Measurements from ENCODE around the gene HS6ST1. TPM values are rescaled to one million over a fixed set of nuclear protein-coding genes. Genes with fewer than 3 reads are reported as not detected.

HS6ST1 gene
- total and polyA plus RNA-seq, 2 donors (not counting 3 experiments of a cell fraction or from before 2014, with no cell fraction given): 12.8 to 19.4 TPM

GRCh38 chr2:128263902-128264331 lies 54.8 kb downstream of the HS6ST1 start:
- Histone ChIP-seq H3K4me1 (ENCODE audit: control insufficient read depth, extremely low read depth, insufficient read depth, low read length) (peaks cover 4% of the 10 kb centered on the region), H3K4me3 (replicated peaks in 1 of 3; ENCODE audit: insufficient read depth in 1 of 3, low read depth in 1 of 3, low read length in 3 of 3) (no peak overlapping the region), H3K27me3 (ENCODE audit: control insufficient read depth in 2 of 2, insufficient read depth in 2 of 2, low read length in 2 of 2) (no peaks in the 10 kb centered on the region), H3K4me2 (ENCODE audit: insufficient read depth, low read length) (no peak overlapping the region), H3K27ac (ENCODE audit: insufficient read depth, low read depth, low read length) (no peak overlapping the region), H3K36me3 (ENCODE audit: control insufficient read depth in 2 of 2, extremely low read depth in 1 of 2, insufficient read depth in 2 of 2, low read length in 2 of 2) (no peaks in the 10 kb centered on the region), H3K79me2 (ENCODE audit: control insufficient read depth, insufficient read depth, low read length) (no peaks in the 10 kb centered on the region), H3K9me1 (replicated peaks; ENCODE audit: control insufficient read depth, extremely low read depth, insufficient read depth, low read length) (no peaks in the 10 kb centered on the region), H2AFZ (ENCODE audit: low read depth, low read length) (no peak overlapping the region), H3K9ac (replicated peaks; ENCODE audit: extremely low read depth, insufficient read depth, low read length) (no peak overlapping the region), H4K20me1 (replicated peaks; ENCODE audit: control insufficient read depth, extremely low read depth, insufficient read depth, low read length) (no peaks in the 10 kb centered on the region), H3K9me3 (replicated peaks; ENCODE audit: control insufficient read depth, insufficient read depth, low read length) (no peaks in the 10 kb centered on the region)
- no TSS peak for BruUV-seq (replicated peaks)
- POLR2A ChIA-PET: no interaction called here
- dilution Hi-C loops (cut with MboI; ENCODE audit: extremely low pct_ligation_motif_present, low sequenced_read_pairs) (no loop called here), intact Hi-C loops (cut with micrococcal nuclease) (no loop called here)
- FAIRE-seq (no peak), DNase-seq (ENCODE audit: low read depth, low spot score) (no peak)
- CTCF ChIA-PET: no interaction called here
- TF ChIP-seq POLR2A (IDR thresholded peaks at IDR 0.05; ENCODE audit: low read depth, low read length) (no peak), MAX (IDR thresholded peaks at IDR 0.05; ENCODE audit: insufficient read depth, insufficient read length) (no peak), POLR2AphosphoS5 (IDR thresholded peaks at IDR 0.05; ENCODE audit: insufficient read depth, low read depth, low read length) (no peak), GATA2 (IDR thresholded peaks at IDR 0.05; ENCODE audit: insufficient read depth, insufficient read length, low read depth, low read length) (no peak), MYC (IDR thresholded peaks at IDR 0.05; ENCODE audit: low read depth, low read length) (no peak)
- TF ChIP-seq, protein P1, sequence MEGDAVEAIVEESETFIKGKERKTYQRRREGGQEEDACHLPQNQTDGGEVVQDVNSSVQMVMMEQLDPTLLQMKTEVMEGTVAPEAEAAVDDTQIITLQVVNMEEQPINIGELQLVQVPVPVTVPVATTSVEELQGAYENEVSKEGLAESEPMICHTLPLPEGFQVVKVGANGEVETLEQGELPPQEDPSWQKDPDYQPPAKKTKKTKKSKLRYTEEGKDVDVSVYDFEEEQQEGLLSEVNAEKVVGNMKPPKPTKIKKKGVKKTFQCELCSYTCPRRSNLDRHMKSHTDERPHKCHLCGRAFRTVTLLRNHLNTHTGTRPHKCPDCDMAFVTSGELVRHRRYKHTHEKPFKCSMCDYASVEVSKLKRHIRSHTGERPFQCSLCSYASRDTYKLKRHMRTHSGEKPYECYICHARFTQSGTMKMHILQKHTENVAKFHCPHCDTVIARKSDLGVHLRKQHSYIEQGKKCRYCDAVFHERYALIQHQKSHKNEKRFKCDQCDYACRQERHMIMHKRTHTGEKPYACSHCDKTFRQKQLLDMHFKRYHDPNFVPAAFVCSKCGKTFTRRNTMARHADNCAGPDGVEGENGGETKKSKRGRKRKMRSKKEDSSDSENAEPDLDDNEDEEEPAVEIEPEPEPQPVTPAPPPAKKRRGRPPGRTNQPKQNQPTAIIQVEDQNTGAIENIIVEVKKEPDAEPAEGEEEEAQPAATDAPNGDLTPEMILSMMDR (IDR thresholded peaks at IDR 0.05; ENCODE audit: extremely low read depth in 1 of 2, insufficient read depth in 1 of 2, low read depth in 1 of 2, low read length in 2 of 2): no peak
